SK-N-DZ (cell line): ENCODE measurements around the gene SLC38A10. TPM values are rescaled to one million over a fixed set of nuclear protein-coding genes. Genes with fewer than 3 reads are reported as not detected.

Experiments
- DNase-seq: peaks from one replicate; pipeline ENCODE4 v3.0.0-alpha.2; 2015; ENCODE audit warnings: low spot score
- polyA plus RNA-seq, 2 experiments: library from polyadenylated mRNA; depleted of rRNA; stranded (reverse); fragments of >200 nt; gene quantifications; 2 replicates each; pipeline ENCODE4 v1.2.3, GENCODE V29; 2014

SLC38A10 gene
- 37.0 and 51.8 TPM in 2 replicates for polyA plus RNA-seq (2014; cell fraction: cytosol; rRNA removed)
- 68.3 and 105 TPM in 2 replicates for polyA plus RNA-seq (2014; cell fraction: nucleus; rRNA removed)

DNA sequence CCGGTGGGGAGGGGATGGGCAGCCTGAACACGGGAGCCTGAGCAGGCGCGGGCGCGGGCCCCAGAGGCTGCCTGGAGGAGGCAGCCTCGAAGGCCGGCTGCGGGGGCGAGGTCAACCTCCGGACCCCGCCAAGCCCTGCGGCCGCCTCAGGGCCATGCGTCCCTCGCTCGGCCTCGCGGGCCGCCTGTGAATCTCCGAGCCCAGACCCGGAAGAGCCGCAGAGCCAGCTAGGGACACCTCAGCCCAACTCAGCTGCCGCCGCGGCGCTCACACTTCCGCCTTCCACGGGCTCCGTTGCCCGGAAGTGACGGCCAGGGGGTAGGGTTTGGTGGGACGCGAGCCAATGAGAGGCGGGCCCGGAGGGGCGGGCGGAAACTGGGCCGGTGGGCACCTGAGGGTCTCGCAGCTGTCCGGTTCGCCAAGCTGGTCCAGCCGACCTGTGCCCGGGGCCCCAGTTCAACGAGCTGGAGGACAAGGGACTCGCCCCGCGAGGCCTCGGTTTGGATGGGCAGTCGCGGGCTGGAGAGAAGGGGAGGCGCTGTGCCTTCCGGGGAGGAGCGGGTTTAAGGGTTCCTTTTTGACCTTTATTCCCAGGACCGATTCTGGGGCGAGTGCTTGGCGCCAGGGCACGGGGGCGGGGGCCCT is at the start of gene SLC38A10:
SLC38A10 (minus strand) TSS at position 277 of the 645 bp plus-strand sequence. CDS start 386 bp downstream, outside the sequence.
- DNase-seq: peak; percentile 83

DNA sequence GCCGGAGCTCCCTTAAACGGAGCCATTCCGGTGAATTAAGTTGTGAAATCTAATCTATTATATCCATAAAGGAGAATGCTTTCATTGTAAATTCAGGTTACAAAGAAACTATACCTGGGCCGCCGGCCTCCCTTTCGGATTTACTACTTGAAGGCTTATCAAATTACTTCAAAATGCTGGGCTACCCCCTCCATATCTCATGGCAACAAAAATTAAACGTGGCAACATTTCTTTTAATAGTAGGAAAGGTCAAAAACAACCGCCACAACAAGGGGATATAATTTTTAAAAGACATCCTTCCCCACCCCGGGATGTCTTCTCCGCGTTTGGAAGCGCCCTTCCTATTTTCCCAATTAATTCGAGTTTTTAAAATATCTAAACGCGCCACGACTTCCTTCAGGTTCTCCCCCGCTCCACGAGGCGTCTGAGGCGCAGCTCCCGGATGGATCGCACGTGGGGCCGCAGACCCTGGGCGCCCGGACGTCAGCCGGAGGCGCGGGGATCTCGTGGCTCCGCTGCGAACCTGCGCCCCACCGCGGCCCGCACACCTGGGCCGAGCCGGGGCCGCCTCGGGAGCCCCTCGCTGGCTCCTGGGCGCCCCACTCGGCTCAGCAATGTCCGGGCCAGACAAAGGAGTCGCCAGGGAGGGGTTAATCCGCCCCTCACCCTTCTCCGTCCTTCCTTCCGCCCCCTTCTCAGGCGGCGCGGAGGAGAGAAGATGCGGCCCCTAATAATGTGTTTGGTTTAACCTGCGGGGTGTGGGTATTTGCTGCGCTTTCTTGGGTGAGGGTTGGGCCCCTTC is 47.4 kb upstream of the SLC38A10 start:
- no peak for DNase-seq

DNA sequence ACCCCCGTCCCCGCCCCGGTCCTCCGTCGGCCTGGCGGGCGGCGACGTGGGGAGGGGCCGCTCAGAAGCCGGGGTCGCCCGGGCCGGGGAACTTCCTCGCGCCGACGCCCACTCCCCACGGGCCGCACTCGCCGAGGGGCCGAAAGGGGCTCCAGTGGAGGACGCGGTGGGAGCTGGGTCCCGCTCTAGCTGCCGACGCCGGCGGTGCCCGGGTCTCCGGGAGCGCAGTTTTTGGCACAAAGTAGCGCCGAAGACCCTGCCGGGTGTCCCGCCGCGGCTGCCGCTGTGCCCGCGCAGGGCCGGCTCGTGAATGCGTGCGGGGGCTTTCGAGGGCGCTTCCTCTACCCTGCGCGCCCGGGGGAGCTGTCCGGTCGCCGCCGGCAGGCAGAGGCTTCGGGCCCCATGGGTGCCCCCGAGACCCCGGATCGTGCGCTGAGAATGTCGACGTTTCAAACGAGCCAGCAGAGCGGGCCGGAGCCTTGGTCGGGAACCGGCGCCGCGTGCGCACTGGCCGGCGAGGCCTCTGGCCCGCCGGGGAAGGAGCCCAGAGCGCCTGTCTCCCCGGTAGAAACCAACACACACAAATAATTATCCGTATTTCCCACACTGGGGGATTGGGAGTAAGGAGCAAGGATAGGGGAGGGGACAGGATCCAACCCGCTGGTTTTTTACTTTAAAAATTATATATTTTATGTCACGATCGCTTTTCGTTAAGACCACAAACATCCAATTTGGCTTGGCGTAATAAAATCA is 46.6 kb upstream of the SLC38A10 start:
- DNase-seq: no peak

DNA sequence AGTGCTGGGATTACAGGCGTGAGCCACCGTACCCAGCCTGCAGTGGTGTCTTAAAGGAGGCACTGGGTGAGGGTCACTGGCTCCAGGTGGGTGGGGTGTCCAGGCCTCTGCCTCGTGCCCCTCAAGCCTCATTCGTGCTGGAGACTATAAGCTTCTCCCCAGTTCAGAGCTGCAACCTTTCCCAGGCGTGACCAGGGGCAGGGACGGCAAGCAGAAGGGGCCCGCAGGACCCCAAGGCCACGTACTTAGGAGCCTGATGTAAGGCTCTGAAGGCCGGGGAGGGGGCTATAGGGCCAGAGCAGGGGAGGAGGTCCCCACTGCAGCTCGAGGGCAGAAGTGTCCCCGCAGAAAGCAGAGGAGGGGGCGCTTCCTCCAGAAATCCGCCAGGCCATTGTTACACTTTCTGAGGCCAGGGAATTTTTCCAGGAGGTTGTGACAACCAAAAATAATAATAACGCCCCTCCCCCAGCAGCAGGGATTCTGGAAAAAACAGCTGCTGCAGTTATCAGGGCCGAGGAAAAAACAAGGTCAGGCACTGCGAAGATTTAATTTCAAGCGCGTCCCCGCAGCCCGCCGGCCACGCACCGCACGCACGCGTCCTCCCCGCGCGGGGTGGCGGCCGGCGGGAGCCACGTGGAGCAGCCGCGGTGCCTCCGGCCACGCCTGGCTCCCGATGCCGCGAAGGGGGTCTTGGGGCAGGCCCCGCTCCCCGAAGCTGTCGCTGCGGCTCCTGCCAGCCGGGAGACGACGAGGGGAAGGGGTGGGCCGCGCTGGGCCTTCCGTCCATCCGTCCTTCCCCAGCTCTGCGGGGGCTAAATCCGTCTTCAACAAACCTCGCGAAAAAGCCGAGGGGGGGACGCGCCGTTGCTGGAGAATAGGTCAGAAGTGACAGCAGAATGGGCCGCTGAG is 45.8 kb upstream of the SLC38A10 start:
- peak; percentile 18 for DNase-seq

DNA sequence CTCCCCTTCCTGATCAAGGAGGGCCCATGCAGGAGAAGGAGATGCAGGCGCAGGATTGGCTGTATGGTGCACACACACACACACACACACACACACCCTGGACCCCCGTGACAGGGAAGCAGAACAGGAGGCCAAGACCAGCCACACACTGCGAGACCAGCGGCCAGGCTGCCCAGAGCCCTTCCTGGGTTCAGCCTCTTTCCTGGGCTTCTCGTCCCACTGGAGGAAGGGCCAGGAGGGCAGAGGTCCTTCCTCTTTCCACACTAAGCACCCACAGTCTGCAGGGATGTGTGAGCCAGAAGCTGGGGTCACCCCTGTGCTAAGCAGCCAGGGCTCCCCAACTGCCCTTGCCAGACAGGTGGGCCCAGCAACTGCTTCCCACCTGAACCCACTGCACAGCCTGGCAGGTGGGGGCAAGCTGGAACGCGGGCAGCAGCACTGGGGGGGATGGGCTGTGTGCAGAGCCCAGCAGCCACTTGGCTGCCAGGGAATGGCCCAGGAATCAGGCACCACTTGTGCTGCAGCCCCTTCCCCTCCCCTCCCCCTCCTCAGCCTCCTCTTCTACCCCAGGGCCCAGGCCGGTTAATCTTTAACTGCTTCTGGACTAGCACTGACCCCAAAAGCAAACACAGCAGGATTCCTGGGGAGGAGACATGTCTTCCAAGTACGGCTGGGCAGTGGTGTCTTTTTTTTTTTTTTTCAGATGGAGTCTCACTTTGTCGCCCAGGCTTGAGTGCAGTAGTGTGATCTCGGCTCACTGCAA is 44.6 kb upstream of the SLC38A10 start:
- peak; percentile 63 for DNase-seq

DNA sequence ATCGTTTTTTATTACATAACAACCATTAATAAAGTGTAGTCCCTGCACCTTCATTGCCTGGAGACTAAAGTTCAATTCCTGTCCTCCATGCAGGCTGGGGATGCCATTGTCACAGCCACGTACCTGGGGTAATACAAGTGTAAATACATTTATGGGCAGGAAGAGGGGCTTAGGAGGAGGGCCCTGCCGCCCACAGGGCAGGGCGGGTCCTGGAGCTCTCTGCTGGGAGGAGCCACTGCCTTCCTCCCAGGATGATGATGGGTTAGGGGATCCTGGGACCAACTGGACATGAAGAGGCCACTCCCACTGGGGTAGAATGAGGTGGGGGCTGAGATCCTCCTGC is 44.1 kb upstream of the SLC38A10 start:
- no peak for DNase-seq

DNA sequence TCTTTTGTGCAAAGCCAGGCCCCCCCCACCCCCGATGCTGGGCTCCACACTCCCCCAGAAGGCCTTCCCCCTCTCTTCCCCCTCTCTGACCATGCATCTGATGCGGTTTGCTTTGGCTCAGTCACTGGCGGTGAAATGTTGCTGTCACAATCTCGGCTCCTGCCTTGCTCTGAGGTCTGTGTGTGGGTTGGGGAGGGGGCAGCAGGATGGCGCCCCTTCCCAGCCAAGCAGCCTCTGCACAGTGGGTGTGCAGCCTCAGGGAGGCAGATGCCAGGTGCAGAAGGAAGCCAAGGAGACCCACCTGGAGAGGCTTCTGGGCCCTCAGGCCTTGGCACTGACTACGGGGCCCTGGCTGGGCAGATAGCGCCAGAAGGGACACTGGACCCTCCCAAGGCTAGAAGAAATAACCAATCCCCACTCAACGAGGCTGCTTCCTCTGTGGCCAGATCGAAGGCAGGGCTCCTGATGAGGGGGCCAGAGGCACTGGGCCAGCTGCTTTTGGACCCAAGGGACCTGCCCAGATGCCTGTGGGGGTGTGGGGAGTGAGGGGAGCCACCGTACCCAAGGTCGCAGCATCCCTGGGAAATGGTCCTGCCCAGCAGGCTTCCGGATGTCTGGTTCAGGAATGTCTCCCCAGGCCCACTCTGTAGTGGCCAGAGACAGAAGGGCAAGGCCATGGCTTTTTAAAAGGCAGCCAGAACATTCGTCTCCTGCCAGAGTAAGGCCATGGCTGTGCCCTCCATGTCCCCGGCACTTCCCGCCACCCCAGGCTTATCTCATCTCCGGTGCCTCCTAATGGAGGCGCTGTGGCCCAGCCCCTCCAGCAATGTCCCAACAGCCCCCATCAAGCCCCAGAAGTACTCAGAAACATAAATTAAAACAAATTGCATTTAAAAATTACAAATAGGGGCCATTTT is 43.4 kb upstream of the SLC38A10 start:
- DNase-seq: peak; percentile 42

DNA sequence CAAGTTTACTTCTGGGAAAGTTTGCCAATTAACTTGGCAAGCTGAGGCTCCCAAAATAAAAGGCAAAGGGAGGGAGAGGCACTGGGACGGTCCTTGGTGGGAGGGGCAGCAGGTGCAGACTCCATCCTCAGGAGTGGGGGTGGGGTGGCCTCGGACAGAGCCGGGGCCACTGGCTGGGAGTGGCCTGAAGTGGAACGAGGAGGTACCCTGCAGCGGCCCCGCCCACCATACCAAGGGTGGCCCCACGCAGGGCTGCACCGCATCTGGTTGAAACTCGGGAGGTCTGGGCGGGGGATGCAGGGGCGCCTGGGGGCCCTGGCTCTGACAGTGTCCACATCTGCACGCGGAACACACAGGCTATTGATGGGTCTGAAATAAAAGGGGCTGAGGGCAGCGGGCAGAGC is 42.4 kb upstream of the SLC38A10 start:
- peak; percentile 30 for DNase-seq

DNA sequence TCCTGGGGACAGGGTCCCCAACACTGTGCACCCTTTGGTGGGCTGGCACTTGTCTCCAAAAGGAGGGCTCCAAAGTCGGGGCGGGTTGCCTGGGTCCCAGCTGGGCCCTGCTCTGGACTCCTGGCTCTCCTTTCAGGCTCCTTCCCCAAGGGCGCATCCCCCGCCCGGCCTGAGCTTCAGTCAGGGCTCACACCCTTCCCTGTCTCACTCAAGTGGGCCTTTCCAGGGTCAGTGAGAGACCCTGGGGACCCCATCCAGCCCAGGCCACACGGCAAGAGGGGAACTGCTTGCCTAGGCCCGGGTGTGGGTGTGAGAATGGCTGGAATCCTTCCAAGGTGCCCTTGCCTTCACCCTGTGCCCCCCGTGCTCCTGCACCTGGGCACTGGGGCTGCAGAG is 41.8 kb upstream of the SLC38A10 start:
- DNase-seq: no peak

DNA sequence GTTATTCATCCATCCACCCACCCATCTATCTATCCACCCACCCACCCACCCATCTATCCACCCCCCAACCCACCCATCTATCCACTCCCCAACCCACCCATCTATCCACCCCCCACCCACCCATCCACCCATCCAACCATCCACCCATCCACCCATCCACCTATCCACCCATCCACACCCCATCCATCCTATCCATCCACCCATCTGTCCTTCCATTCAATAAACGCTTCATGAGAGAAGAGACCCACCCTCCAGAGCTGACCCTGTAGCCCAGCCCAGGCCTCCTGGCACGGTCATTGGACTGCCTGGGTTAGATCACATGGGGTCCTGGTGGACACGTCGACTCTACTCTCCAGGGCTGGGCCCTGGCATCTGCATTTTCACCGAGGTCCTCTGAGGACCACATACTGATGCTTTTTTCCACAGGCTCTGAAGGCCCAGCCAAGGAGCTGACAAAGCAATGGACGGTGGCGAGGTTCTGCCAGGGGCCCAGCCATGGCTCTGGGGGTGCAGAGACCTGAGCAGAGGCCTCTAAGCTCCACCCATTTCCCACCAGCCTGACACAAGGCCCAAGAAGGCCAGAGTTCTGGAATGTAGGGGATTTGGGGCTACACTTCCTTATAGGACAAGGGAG is 41.3 kb upstream of the SLC38A10 start:
- no peak for DNase-seq

DNA sequence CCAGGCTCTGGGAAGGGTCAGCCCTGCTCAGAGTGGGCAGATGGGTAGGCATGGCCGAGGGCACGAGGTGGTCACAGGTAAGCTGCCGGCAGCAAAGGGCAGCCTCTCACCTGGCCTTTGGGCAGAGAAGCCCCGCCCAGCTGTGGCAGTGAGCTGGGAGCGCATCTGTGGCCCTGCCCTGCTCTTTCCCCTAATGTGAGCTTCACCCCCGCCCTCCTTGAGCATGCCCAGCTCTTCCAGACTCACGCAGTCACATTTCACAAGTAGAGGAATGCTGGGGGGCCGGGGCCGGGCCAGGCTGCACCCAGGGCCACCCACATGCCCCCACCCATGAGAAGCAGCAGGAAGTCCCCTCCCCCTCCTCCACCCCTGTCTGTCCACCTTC is 40.7 kb upstream of the SLC38A10 start:
- DNase-seq: no peak

DNA sequence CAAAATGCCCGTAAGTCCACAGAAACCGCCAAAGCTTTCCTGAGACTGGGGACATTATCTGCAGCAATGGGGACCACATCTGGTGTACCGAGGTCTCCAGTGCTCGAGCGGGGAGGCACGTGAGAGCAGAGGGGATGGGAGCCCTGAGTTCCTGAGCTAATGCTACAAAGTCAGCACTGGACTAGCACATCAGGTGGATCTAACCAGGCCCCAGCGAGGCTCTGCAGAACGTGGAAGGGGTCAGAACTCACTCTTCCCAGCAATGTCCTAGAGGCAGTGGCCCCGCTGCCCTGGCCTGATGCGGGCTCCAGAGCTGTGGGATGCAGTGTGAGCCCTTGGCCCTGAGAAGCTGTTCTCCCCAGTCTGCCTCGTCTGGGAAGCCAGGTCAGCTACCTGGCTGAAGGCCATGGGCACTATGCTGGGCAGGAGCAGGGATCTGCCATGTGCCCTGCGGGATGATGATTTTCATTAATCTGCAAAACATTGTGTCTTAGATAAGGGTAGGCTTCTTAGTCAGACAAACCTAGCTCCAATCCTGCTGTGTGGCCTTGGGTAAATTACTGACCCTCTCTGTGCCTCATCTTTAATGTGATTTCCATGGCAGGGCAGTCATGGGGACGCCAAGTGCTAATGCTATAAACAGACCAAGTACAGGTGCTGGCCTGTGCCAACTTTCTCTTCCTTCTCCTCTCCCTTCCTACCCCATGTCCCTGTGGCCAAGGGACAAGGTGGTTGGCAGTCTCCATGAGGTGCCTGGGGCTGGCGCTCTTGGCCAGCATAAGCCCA is 40.1 kb upstream of the SLC38A10 start:
- no peak for DNase-seq

DNA sequence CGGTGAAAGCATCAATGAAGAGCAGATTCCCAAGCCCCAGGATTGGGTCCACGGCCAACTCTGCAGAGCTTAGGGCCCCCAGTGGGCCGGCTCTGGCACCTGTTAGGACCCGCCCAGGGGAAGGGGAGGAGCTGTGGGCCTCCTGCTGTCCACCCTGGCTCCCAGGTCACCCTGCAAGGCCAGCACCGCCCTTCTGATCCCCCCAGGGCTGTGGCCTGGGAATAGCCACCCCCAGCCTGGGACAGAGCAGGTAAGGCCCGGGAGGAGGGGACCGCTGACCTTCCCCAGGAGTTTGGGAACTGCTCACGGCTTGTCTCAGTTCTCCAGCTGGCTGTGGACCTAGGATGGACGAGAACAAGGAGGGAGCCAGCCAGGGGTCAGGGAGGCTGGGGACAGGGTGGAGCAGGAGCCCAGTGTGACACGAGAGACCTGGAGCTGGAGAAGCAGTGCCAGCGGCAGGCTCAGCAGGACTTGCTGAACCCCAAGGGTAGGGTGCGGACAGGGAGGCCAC is 39.3 kb upstream of the SLC38A10 start:
- no peak for DNase-seq

DNA sequence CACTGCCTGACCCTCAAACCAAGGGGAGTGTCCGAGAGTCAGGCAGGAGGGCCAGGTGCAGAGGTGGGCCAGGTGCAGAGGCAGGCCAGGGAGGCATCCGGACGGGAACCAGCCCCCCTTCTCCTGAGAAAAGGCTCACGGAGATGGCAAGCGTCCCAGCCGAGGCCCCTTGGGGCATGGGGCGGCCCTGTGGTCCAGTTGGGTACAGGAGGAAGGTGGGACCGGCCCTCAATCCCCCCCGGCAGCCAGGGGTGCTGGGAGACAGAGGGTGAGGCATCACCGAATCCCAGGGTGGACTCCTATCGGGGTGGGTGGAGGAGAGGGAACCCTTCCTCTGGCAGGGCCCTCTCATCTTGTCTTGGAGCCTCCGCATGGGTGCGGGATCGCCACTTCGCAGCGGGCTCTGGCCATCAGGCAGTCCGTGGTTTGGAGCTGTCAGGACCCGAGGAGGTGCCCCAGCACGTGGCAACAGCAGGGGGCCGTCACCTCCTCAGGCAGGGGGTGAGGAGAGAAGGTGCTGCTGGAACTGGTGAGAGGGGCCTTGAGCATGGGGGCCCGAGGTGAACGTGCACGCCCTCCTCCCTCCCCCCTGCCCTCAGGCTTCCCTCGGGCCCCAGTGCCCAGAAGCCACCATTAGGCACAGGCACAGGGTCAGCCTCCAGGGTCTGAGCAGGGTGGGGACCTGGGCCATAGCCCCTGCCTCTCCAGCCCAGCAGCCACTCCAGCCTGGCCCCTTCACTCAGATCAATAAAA is 38.7 kb upstream of the SLC38A10 start:
- no peak for DNase-seq

DNA sequence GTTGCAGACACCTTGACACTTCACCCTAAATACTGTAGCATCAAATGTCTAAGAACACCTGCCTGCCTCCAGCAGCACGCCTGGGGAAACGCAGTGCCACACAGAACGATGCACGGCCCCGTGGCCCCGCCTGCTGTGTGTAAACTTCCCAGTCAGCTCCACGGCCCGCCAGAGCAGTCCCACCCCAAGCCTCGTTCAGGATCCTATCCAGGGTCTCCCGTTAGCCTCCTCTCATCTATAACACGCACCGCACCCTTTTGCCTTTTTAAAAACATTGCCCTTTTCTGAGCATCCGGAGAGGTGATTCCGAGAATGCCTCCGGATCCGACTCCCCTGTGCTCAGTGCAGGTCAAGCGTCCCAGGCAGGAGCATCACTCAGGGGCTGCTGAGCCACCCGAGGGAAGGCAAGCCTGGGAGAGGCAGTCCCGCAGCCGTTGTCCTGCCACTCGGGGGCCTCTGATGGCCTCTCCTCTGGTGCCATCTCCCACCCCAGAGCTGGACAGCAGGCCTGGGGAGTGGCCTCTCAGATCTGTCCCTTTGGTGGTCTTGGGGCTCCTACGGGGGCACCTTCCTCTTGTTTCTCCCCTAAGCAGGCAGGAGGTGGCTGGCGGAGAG is 37.9 kb upstream of the SLC38A10 start:
- no peak for DNase-seq

DNA sequence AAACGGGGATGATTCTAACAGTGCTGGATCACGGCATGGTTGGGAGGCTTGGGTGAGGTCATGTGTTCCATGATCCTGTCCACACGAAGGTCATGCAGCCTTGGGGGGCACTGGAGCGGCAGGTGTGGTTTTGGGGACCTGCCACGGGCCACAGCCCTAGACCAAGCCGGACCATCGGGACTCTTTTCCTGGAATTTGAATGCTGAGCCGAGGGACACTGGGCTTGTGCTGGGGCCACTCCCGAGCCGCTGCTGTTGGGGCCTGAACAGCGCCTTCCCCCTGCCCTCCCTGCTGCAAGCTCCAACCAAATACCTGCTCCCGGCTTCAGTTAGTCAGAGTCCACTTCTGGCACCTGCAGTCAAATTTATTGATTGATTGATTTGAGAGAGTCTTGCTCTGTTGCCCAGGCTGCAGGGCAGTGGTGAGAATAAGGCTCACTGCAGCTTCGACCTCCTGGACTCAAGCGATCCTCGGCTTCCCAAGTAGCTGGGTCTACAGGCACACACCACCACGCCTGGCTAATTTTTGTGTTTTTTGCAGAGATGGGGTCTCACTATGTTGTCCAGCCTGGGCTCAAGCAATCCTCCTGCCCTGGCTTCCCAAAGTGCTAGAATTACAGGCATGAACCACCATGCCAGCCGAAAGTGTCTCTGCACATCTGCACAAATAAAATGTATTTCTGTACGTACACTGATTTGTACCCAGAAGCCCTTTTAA is 37.2 kb upstream of the SLC38A10 start:
- no peak for DNase-seq
